ENCODE data around the gene LRRC46. TPM values are rescaled to one million over a fixed set of nuclear protein-coding genes. Genes with fewer than 3 reads are reported as not detected.

LRRC46 gene
- total and polyA plus RNA-seq, 2 of the 13 experiments (the other 11 are each of a cell fraction or from before 2014, with no cell fraction given), result 0.09 TPM

- TF ChIP-seq ZNF746 (CRISPR knock-in tag; IDR thresholded peaks at IDR 0.05) (peak; percentile 81), HIVEP1 (CRISPR knock-in tag; IDR thresholded peaks at IDR 0.05) (peak; percentile 39; the same call in 1 of the 2 replicates), JARID2 (CRISPR knock-in tag; IDR thresholded peaks at IDR 0.05; ENCODE audit: insufficient replicate concordance) (peak; percentile 47), ZNF644 (CRISPR knock-in tag; IDR thresholded peaks at IDR 0.05; ENCODE audit: low read depth) (no peak), ZNF607 (CRISPR knock-in tag; IDR thresholded peaks at IDR 0.05; ENCODE audit: borderline replicate concordance) (peak; percentile 68; the same call in 1 of the 2 replicates), ZNF280D (CRISPR knock-in tag; IDR thresholded peaks at IDR 0.05) (peak; percentile 42; the same call in 1 of the 2 replicates), NFYB (CRISPR knock-in tag; IDR thresholded peaks at IDR 0.05) (no peak), ZNF510 (CRISPR knock-in tag; IDR thresholded peaks at IDR 0.05; ENCODE audit: low read depth) (no peak), FLYWCH1 (CRISPR knock-in tag; IDR thresholded peaks at IDR 0.05) (no peak), KMT2A (CRISPR knock-in tag; IDR thresholded peaks at IDR 0.05) (0 out of 2 replicates have a peak, but pooled peaks have one; percentile 59), ZNF180 (CRISPR knock-in tag; IDR thresholded peaks at IDR 0.05; ENCODE audit: borderline replicate concordance, low read depth) (no peak), HNF4G (IDR thresholded peaks at IDR 0.05; ENCODE audit: borderline replicate concordance, low read depth, low read length) (no peak), HNF4G (CRISPR knock-in tag; IDR thresholded peaks at IDR 0.05; ENCODE audit: borderline replicate concordance, low read depth) (peak; percentile 60; the same call in 1 of the 2 replicates), HOXD1 (CRISPR knock-in tag; IDR thresholded peaks at IDR 0.05) (peak; percentile 18; the same call in 1 of the 2 replicates), U2AF1 (optimal IDR thresholded peaks at IDR 0.05; ENCODE audit: low read depth, low read length) (peak; percentile 71), ARID5B (CRISPR knock-in tag; IDR thresholded peaks at IDR 0.05) (peak; percentile 73)
- TF ChIP-seq, protein P1, sequence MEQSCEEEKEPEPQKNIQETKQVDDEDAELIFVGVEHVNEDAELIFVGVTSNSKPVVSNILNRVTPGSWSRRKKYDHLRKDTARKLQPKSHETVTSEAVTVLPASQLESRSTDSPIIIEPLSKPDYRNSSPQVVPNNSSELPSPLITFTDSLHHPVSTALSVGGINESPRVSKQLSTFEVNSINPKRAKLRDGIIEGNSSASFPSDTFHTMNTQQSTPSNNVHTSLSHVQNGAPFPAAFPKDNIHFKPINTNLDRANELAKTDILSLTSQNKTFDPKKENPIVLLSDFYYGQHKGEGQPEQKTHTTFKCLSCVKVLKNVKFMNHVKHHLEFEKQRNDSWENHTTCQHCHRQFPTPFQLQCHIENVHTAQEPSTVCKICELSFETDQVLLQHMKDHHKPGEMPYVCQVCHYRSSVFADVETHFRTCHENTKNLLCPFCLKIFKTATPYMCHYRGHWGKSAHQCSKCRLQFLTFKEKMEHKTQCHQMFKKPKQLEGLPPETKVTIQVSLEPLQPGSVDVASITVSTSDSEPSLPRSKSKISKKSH (CRISPR knock-in tag; IDR thresholded peaks at IDR 0.05; ENCODE audit: borderline replicate concordance), result no peak
Observed at GRCh38 chr17:47850692-47851573, 19.5 kb downstream of the LRRC46 start, which contains the start of gene SP6 (continued).

Data from HepG2 (cell line).